NCI-H1694 (cell line): ENCODE results near the gene GPR25.
A peak's percentile ranks its signal among the peaks of the same experiment; 100 is the strongest.
"Not testable (repeated sequence)": the region's sequence is repeated elsewhere in the genome, so short reads cannot be mapped to it uniquely, and the experiment has no call there.

Experiments
- DNase-seq: peaks from one replicate; lab custom pipeline; 2025; lab: John Stamatoyannopoulos, UW

The GPR25 gene

DNA sequence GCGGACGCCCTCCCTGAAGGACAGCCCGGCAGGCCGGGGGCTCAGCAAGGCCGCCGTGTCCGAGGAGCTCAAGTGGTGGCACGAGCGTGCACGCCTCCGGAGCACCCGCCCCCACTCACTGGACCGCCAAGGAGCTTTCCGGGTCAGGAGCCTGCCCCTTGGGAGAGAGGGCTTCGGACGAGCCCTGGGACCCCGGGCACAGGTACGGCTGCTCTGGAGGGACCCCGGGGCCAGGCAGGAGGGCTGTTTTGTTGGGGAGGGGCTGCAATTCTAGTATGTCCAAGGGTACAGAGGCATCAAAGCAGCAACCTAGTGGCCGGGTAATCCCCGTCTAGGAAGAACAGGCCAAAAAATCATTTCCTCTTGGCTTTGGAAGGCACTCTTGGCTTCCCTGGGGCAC, 39.2 kb downstream of the GPR25 start:
- DNase-seq: not testable (repeated sequence)

DNA sequence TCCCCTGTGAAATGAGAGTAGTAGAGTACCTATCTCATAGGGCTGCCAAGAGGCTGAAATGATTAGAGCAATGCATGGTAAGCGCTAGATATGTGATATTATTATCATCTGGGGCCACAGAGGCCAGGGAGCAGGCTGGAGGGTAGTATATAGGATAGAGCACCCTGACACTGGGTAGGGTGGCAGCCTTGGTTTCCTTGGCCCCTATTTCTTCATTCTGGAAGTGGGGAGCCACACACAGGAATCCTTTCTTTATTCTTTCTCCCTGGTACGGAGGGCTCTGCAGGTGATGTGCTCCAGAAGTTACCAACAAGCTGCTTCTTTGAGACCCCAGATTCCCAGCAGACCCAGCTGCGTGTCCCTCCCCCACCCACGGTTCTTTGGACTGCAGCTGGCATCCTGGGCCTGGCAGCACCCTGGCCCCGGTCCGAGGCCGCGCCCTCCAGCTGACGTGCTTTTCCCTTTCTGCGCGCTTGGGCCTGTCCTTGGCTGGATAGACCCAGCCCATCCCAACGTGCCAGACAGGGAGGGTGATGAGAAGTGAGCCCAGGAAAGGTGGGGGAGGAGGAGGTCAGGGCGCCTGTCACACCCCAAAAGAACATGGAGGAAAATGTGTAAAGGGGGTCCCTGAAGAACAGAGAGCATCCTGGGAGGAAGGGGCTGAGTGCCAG, 40.1 kb downstream of the GPR25 start:
- DNase-seq: no peak

DNA sequence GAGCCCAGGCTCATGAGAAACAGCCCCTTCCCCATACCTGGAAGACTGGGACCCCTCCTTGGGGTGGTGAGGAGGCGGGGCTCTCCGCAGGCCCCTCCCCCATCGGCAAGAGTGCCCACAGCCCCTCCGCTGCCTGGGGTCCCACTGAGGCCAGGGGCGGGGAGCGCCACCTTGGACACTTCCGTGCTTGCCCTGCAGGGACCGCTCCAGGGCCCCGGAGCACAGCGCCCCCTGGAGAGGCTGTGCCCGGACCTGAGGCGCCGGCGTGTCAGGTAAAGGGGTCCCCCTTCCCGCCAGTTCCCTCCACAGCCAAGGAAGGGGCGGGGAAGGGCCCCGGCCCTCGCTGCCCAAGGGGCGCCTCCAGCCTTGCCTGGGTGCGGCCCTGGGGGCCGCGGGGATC, 43.4 kb downstream of the GPR25 start:
- DNase-seq: no peak

- DNase-seq: no peak
These were observed 43.9 kb downstream of the GPR25 start for GRCh38 chr1:200916681-200917080.

- peak; percentile 93 for DNase-seq
These were observed 44.6 kb downstream of the GPR25 start for GRCh38 chr1:200917291-200917817.

DNA sequence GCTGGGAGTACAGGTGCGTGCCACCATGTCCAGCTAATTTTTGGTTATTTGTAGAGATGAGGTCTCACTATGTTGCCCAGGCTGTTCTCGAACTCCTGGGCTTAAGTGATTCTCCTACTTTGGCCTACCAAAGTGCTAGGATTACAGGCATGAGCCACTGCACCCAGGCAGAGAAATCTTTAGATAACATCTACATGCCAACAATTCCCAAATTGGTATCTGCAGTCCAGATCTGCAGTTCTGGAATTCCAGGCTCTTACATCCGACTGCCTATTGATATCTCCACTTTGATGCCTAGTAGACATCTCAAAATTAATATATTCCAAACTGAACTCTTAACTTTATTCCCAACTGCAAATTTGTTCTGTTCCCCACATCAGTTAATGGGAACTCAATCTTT, 45.2 kb downstream of the GPR25 start:
- no peak for DNase-seq

DNA sequence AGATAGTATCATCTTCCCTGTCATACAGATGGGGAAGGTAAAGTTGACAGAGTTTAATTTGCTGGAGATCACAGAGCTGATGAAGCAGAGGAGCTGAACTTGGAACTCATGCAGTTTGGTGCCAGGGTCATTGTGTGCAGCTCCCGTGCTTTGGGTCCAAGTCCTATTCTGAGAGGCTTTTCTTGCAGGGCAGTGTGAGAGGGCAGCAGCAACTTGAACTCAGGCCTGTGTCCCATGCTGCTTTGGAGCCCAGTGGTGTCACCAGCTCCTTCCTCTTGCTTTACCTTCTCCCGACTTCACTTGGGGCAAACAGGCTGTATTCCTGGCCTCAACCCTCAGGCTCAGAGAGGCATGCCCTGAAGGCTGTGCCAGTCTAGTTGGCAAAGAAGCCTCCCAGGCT, 46.6 kb downstream of the GPR25 start:
- DNase-seq: no peak

DNA sequence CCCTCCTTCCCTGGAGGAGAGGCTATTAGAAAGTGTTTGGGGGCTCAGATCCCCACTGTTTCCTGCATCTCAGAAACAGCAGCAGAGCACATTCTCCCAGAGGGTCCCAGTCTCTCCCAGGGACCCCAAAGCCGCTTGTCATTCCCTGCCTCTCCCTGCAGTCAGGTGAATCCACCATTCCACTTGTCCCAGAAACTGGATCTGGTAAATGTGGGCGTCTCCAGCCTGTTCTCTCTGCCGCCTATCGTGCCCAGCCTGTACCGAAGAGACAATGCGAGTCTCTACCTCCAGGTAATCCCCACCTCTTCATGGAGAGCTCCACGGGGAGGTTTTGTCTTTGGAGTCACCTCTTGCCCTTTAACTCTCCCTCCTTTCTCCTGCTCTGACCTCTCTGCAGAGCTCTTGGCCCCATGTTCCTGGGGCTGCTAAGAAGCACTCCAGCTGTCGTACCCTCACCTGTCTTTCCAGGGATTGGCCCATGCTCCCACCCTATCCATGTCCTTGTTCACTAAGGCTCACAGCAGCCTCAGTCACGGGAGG, 48.9 kb downstream of the GPR25 start:
- DNase-seq: no peak

DNA sequence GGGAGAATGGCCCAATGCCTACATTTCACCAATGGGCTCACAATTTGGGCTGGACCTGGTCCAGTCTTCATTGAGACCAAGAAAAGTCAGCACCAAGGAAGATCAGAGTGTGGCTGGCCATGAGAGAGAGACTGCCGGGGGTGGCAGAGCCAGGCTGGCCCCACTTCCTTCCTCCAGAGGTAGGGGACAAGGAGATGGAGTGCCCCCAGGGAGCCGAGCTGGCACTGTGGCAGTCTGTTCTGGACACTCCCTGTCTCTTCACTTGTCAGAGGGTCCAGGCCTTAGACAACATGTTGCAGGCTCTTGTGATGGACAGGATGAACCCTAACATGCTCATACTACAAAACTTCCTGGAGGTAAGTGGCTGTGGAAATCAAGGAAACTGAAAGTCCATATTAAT, 49.6 kb downstream of the GPR25 start:
- DNase-seq: no peak

GRCh38 chr1:200923601-200924000, 50.8 kb downstream of the GPR25 start:
- DNase-seq: no peak
